ENCODE results near the gene PIH1D2.
"Not testable (repeated sequence)": the region's sequence is repeated elsewhere in the genome, so short reads cannot be mapped to it uniquely, and the experiment has no call there.

The PIH1D2 gene
- 0.12 to 0.91 (median 0.64) reads per million in 4 experiments for total RNA-seq

DNA sequence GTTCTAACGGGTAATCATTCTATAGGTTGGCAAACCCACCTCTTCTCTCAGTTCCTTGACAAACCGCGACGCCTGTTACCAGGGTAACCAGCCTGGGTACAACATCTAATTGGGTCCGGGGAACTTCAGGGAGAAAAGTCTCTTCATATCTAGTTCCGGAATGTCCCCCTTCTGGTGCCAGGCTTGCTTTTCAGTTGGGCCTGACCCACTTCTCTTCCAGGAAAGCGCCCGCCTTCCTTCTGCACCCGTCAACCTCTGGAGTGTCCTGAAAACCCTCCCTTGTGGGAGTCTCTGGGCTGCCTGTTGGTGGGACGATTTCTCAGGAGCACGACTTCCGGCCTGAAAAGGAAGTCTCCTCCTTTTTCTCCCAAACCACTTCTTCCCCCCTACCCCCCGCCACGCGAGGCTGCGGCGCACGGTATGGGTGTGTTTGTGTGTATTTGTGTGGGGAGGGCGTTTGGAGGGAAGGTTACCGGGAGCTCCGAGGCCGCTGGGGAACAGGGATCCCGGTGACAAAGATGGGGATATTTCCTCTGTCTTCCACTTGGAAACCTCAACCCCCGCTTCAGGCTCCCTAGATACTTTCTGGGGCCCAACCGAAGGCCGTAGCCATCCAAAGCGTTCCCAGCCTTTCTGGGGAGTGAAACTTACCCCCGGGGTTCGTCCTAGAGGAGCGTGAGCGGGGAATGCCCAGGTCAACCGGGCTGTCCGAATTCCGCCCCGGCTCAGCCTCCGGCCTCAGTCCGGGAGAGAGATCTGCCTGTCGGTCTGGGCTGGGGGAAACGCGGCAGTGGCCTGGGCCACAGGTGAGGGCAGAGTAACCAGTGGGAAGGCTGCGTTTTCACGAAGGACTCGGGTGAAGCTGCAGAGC, at the start of gene PIH1D2, which contains the start of gene NKAPD1:
PIH1D2 (minus strand) TSS at position 77 of the 871 bp plus-strand sequence. CDS start 843 bp downstream, outside the sequence.
NKAPD1 (plus strand) TSS at position 359 of the 871 bp plus-strand sequence. CDS start 1,276 bp downstream, outside the sequence.
- DNase-seq: peak; percentile 76

DNA sequence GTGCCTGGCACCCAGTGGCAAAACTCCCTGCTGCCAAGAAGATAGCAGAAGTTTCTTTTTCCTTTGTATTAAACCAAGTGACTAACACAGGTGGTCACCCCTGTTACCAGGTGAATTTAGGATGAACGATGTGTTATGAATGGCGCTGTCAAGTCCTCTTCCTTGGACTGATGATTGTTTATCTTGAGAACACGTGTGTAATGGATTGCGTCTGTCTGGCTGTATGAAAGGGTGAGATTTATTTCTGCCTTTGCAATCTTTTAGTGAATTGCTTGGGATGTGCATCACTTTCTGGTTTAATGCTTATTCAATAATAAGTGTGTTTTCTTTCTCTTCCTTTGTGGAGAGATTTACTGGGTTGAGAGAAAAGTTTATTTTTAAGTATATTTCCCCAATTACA, 49.3 kb upstream of the PIH1D2 start:
- DNase-seq: no peak

GRCh38 chr11:112121981-112122615, 48.3 kb upstream of the PIH1D2 start:
- DNase-seq: no peak

DNA sequence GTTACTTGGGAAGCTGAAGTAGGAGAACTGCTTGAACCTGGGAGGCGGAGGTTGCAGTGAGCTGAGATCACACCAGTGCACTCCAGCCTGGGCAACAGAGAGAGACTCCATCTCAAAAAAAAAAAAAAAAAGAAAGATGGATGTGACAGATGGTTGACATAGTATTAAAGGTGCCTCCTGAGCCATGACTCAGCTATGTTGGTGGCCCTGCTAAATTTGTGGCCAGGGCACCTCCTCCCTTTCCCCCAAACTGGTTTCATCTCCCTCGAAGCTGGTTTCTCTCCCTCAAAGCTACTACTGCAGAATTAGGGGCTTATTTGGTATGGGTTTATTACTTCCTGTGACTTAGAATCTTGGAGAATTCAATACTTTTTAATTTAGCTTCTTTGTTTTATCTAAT, 44.4 kb upstream of the PIH1D2 start:
- no peak for DNase-seq

- no peak for DNase-seq
Measured at GRCh38 chr11:112115386-112115785, 41.6 kb upstream of the PIH1D2 start.

GRCh38 chr11:112114460-112114859, 40.6 kb upstream of the PIH1D2 start:
- DNase-seq: no peak

GRCh38 chr11:112113539-112114457, 40.0 kb upstream of the PIH1D2 start:
- DNase-seq: no peak

- no peak for DNase-seq
Measured at GRCh38 chr11:112106070-112106469, 32.3 kb upstream of the PIH1D2 start.

DNA sequence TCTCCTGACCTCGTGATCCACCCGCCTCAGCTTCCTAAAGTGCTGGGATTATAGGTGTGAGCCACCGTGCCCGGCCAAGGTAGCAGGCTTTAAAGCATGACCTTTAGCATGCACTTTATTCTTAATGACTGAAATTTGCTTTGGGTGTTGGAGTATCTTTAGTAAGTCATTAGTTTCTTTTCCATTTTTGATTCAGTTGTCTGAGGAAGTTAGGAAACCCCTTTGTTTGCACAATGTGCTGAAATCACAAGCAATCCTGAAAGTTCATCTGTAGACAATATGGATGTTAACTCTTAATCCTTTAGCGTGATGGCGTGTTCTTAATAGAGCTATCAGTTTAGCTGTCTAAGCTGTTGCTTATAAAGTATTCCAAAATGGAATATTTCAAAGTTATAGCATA, 29.6 kb upstream of the PIH1D2 start:
- no peak for DNase-seq

GRCh38 chr11:112100462-112100861, 26.6 kb upstream of the PIH1D2 start:
- DNase-seq: no peak

DNA sequence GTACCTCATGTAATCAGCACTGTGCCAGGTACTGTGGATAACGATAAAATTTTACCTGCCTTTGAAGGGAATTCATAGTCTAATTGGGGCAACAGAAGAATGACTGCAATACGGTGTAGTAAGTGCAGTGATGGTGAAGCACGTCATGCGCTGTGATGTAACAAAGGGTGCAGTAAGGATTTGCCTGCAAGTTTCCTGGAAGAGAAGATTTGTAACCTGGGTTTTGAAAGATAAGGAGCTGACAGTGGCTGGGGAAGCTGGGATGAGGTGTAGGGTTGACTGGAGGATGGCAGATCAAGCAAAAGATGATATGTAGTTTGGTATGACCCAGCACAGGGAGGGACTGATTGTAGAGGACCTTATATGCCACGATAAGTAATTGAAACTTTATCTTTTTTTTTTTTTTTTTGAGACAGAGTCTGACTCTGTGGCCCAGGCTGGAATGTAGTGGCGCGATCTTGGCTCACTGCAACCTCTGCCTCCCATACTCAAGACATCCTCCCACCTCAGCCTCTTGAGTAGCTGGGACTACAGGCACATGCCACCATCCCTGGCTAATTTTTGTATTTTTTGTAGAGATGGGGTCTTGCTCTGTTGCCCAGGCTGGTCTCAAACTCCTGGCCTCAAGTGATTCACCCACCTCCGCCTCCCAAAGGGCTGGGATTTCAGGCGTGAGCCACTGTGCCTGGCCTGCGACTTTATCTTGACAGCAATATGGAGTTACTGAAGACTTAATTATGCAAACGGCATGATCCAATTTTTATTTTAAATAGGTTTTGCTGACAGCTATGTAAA, 24.1 kb upstream of the PIH1D2 start:
- no peak for DNase-seq

GRCh38 chr11:112096194-112096593, 22.4 kb upstream of the PIH1D2 start:
- DNase-seq: no peak

GRCh38 chr11:112095302-112095701, 21.5 kb upstream of the PIH1D2 start:
- DNase-seq: not testable (repeated sequence)

DNA sequence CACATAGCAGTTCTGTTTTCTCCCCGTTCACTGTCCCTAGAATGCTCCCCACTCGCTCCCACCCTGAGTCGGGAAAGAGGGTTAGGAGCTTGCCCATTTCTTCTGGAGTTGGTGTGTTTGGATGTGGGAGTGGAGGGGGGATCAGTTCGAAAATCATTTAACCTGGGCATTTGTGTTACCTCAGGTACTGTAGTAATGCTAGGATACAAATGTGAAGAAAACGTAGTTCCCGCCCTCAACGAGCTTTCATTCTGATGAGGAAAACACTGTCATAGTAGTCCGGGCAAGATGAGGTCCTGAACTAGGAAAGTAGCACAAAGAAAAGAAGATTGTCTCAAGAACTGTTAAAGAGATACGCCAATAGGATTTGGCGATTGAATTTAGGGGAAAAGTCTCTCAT, 13.4 kb upstream of the PIH1D2 start:
- no peak for DNase-seq

- DNase-seq: peak; percentile 94
Measured at GRCh38 chr11:112086422-112087191, 12.8 kb upstream of the PIH1D2 start, which contains the start of the genes SDHD and TIMM8B. Gene SDHD (plus strand): TSS chr11:112086873. CDS start chr11:112086908, 35 bp downstream. Gene TIMM8B (minus strand): TSS chr11:112086756. CDS start chr11:112086723, 33 bp downstream.

DNA sequence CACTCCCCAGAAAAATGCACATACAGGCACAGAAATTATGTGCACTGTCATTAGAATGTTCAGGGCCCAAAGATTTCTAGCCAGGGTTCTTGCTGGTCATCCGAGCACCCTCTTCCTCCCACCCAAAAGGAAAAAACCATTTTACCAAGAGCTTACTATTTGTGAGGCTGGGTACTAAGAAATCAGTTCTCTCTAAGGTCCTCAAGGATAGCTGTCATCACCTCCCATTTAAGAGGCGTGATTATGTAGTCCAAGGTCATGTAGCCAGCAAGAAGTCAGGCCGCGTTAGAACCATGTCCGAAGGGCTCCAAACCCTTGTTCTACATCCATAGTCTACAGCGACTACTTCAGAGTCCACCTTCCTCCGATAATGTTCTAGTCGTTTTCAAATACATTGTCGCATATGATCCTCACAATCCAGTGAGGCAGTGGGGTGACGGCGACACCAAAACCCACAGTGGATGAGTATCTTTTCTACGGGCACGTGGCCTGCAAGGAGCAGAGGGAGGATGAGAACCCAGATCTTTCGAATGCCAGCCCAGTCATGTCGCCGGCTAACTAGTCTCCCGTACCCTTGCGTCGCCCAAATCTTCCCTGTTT, 12.1 kb upstream of the PIH1D2 start:
- no peak for DNase-seq

DNA sequence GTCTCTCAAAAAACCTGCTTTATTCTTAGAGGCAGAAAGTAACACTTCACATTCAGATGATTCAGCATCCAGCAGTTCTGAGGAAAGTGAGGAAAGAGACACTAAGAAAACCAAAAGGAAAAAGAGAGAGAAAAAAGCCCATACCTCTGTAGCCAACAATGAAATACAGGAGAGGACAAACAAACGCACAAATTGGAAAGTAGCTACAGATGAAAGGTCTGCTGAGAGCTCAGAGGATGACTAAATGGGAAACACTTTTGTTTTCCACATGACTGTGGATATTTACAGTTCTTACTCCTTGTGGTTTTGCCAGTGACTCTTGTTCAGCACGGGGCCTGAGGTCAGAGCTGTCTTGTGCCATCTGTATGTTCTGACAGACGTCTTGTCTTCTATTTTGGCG, 8.9 kb upstream of the PIH1D2 start:
- no peak for DNase-seq

DNA sequence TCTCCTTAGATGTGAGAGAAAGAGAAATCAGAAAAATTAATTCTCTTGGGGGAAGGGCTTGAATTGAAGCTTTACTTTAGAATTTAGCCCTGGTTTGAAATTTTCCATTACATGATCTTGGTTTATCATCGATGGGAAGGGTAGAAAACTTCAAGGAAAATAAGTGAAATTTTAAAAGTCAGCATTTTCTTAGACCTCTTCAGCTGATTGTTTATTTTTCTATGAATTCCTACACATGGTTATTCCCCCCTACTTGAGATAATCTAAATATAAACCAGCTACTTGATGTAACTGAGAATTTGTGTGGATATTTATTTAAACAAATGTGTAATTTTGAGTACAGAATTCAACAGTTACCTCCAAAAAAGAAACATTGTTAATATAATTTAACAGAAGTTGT, 10.9 kb downstream of the PIH1D2 start:
- no peak for DNase-seq

- DNase-seq: no peak
Measured at GRCh38 chr11:112058103-112058502, 15.7 kb downstream of the PIH1D2 start.

DNA sequence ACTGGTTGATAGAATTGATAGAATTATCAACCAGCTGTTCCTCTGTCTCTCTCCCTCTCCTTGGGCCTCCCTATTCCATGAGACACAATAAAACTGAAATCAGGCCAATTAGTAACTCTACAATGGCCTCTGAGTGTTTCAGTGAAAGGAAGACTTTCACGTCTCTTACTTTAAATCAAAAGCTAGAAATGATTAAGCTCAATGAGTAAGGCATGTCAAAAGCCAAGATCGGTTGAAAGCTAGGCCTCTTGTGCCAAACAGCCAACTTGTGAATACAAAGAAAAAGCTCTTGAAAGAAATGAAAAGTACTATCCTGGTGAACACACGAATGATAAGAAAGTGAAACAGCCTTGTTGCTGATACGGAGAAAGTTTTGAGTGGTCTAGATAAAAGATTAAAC, 16.6 kb downstream of the PIH1D2 start:
- DNase-seq: no peak

DNA sequence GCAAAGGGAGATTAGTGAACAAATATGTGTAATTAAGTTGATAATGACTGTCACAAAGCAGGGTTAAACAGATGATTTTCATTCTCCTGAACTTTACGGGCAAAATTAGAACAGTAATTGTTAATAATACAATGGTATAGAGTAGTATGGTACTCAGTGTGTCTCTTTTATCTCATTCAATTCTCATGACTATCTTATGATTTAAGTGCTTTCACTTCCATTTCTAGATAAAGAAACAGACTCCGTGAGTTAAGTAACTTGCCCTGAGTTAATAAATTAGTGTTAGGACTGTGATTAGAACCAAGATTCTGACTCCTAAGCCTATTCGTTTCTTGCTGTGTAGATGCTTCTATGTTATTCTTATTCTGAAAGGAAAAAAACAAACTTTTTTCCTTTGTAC, 22.0 kb downstream of the PIH1D2 start:
- DNase-seq: no peak

Data from effector CD8-positive, alpha-beta T cell (primary cell).